DMS114 treated with DMSO at 0.1 percent for 48 hours (cell line): ENCODE results near the gene DUSP6.
A peak's percentile ranks its signal among the peaks of the same experiment; 100 is the strongest.
"Not testable (repeated sequence)": the region's sequence is repeated elsewhere in the genome, so short reads cannot be mapped to it uniquely, and the experiment has no call there.

ENCODE experiments used
- DNase-seq: peaks from one replicate; lab custom pipeline; 2025; ENCODE audit not compliant: unreplicated experiment; lab: John Stamatoyannopoulos, UW

The DUSP6 gene

GRCh38 chr12:89353188-89353822 lies 1.0 kb upstream of the DUSP6 start:
- no peak for DNase-seq

- DNase-seq, result no peak
These were observed 134 bp downstream of the DUSP6 start for GRCh38 chr12:89352242-89352491.

GRCh38 chr12:89351489-89352241 lies 636 bp downstream of the DUSP6 start:
- no peak for DNase-seq

GRCh38 chr12:89350630-89351488 lies 1.4 kb downstream of the DUSP6 start:
- no peak for DNase-seq

- DNase-seq, result no peak
These were observed 2.1 kb downstream of the DUSP6 start for GRCh38 chr12:89350260-89350629.

- no peak for DNase-seq
These were observed 2.5 kb downstream of the DUSP6 start for GRCh38 chr12:89349814-89350213.

- no peak for DNase-seq
These were observed 3.2 kb downstream of the DUSP6 start for GRCh38 chr12:89348894-89349699.

GRCh38 chr12:89347325-89347829 lies 4.9 kb downstream of the DUSP6 start:
- DNase-seq, result no peak

- DNase-seq, result peak; percentile 89
These were observed 5.5 kb downstream of the DUSP6 start for GRCh38 chr12:89346741-89347324.

GRCh38 chr12:89345830-89346740 lies 6.2 kb downstream of the DUSP6 start:
- DNase-seq, result peak; percentile 89

GRCh38 chr12:89345376-89345775 lies 6.9 kb downstream of the DUSP6 start:
- no peak for DNase-seq

- DNase-seq, result no peak
These were observed 7.5 kb downstream of the DUSP6 start for GRCh38 chr12:89344862-89345202.

- DNase-seq, result peak; percentile 83
These were observed 8.0 kb downstream of the DUSP6 start for GRCh38 chr12:89344043-89344861.

- no peak for DNase-seq
These were observed 9.2 kb downstream of the DUSP6 start for GRCh38 chr12:89343127-89343526.

GRCh38 chr12:89340861-89341260 lies 11.4 kb downstream of the DUSP6 start:
- no peak for DNase-seq

GRCh38 chr12:89339526-89339925 lies 12.8 kb downstream of the DUSP6 start:
- no peak for DNase-seq

GRCh38 chr12:89337136-89337535 lies 15.2 kb downstream of the DUSP6 start:
- not testable (repeated sequence) for DNase-seq

- DNase-seq, result no peak
These were observed 16.7 kb downstream of the DUSP6 start for GRCh38 chr12:89335452-89336244.
